Measurements from ENCODE around the gene IL13. TPM values are rescaled to one million over a fixed set of nuclear protein-coding genes. Genes with fewer than 3 reads are reported as not detected.

IL13 gene
- polyA plus RNA-seq, 1 donor from 2014 or later: 0.25 TPM

DNA sequence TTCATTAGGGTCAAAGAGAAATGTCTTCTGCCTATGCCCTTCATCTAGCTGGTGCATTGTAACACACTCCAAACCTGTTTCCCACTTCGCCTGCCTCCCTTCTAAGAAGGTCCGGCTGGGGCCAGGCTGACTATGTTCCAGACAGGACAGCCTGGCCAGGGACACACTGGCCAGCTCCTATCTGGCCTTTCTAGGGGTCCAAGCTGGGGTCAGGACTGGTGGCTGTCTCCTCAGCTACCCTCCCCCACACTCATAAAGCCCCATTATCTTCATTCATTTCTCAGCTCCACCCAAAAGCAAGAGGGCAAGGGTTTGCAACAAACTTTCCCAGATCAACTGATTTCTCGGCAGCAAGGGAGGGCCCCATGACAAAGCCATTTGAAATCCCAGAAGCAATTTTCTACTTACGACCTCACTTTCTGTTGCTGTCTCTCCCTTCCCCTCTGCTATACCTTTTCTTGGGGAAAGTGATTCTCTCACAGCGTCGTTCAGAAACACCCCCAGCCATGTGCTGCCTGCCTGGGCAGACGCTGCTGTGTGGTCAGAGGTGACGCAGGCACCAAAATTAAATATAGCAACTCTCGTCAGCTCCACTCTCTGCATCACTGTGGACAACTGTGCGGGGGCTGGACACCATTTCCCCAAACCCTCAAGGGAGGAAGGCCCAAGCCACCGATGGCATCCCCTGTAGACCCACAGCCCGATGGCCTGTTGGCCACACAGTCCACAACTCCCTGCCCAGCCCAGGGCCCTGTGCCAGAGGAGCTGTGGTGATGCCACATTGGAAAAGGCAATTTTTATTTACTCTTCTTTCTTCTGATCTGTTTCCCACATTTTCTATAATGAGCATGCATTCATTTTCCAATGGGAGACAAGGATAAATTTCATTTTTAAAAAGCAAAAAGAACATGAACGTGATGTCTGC lies 6.1 kb downstream of the IL13 start:
- Histone ChIP-seq H3K36me3 (ENCODE audit: insufficient read depth, low read length) (no peaks in the 10 kb centered on the region), H2AFZ (ENCODE audit: low read depth, low read length) (no peak overlapping the region)

DNA sequence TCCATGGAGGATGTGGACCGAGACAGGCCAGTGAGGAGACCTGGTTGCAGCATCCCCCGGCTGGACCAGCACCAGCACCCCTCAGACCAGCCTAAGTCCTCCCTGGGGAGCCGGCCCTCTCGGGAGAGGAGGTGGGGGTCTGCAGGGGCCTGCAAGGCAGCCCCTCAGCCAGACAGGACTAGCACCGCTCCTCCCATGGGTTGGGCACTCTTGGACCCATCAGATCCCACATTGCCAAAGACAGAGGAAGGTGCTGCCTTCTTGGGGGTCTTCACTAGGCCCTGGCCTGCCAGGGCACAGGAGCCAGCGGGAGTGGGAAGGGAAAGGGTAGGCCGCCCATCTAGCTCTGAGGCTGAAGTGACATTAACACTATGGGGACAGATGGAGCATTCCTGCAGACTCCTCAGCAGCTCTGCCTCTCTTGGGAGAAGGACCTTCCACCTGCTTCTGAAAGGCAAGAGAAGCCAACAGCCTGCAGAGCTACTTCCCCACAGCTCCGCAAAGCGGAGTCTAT lies 6.8 kb downstream of the IL13 start:
- Histone ChIP-seq H3K9ac (ENCODE audit: low read length) (no peak overlapping the region), H4K20me1 (ENCODE audit: insufficient read depth) (no peaks in the 10 kb centered on the region), H3K9me3 (ENCODE audit: low read length) (no peaks in the 10 kb centered on the region), H3F3A (ENCODE audit: insufficient read depth, low read length, poor library complexity, severe bottlenecking) (no peaks in the 10 kb centered on the region), H3K27me3 (ENCODE audit: insufficient read depth, low read depth, low read length) (no peaks in the 10 kb centered on the region), H3K27ac (ENCODE audit: low read length) (no peak overlapping the region), H3K79me2 (replicated peaks; ENCODE audit: insufficient read depth, low read length) (no peaks in the 10 kb centered on the region), H3K4me2 (ENCODE audit: low read length) (no peak overlapping the region), H2AFZ (ENCODE audit: low read depth, low read length) (no peak overlapping the region), H3K36me3 (ENCODE audit: insufficient read depth, low read length) (no peaks in the 10 kb centered on the region), H3K9me2 (ENCODE audit: insufficient read depth, low read length) (no peaks in the 10 kb centered on the region), H3K4me3 (ENCODE audit: low read length) (no peak overlapping the region)
- TF ChIP-seq CTCF (IDR thresholded peaks at IDR 0.05; ENCODE audit: poor library complexity, severe bottlenecking): no peak
- TF ChIP-seq RAD21 (conservative IDR thresholded peaks at IDR 0.05): no peak
- TF ChIP-seq POLR2AphosphoS5 (IDR thresholded peaks at IDR 0.05): no peak
- no peak for TF ChIP-seq MXI1 (conservative IDR thresholded peaks at IDR 0.05; ENCODE audit: poor library complexity, severe bottlenecking)
- no peak for TF ChIP-seq SMC3 (conservative IDR thresholded peaks at IDR 0.05; ENCODE audit: poor library complexity)
- TF ChIP-seq, protein P1, sequence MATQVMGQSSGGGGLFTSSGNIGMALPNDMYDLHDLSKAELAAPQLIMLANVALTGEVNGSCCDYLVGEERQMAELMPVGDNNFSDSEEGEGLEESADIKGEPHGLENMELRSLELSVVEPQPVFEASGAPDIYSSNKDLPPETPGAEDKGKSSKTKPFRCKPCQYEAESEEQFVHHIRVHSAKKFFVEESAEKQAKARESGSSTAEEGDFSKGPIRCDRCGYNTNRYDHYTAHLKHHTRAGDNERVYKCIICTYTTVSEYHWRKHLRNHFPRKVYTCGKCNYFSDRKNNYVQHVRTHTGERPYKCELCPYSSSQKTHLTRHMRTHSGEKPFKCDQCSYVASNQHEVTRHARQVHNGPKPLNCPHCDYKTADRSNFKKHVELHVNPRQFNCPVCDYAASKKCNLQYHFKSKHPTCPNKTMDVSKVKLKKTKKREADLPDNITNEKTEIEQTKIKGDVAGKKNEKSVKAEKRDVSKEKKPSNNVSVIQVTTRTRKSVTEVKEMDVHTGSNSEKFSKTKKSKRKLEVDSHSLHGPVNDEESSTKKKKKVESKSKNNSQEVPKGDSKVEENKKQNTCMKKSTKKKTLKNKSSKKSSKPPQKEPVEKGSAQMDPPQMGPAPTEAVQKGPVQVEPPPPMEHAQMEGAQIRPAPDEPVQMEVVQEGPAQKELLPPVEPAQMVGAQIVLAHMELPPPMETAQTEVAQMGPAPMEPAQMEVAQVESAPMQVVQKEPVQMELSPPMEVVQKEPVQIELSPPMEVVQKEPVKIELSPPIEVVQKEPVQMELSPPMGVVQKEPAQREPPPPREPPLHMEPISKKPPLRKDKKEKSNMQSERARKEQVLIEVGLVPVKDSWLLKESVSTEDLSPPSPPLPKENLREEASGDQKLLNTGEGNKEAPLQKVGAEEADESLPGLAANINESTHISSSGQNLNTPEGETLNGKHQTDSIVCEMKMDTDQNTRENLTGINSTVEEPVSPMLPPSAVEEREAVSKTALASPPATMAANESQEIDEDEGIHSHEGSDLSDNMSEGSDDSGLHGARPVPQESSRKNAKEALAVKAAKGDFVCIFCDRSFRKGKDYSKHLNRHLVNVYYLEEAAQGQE (IDR thresholded peaks at IDR 0.05; ENCODE audit: borderline replicate concordance): no peak
- TF ChIP-seq TAF1 (IDR thresholded peaks at IDR 0.05; ENCODE audit: low read depth): no peak
- no peak for TF ChIP-seq EP300 (conservative IDR thresholded peaks at IDR 0.05; ENCODE audit: poor library complexity, severe bottlenecking)
- no peak for TF ChIP-seq EZH2 (IDR thresholded peaks at IDR 0.05; ENCODE audit: borderline replicate concordance, insufficient read depth, low read length, poor library complexity, severe bottlenecking)

More for the DNA sequence above, 6.1 kb downstream of the IL13 start:
- Histone ChIP-seq H3K27me3 (ENCODE audit: insufficient read depth, low read depth, low read length) (no peaks in the 10 kb centered on the region), H3K9me2 (ENCODE audit: insufficient read depth, low read length) (no peaks in the 10 kb centered on the region), H3K9me3 (ENCODE audit: low read length) (no peaks in the 10 kb centered on the region), H3K4me2 (ENCODE audit: low read length) (no peak overlapping the region), H3K79me2 (replicated peaks; ENCODE audit: insufficient read depth, low read length) (no peaks in the 10 kb centered on the region), H3K27ac (ENCODE audit: low read length) (no peak overlapping the region), H3K4me3 (ENCODE audit: low read length) (no peak overlapping the region), H4K20me1 (ENCODE audit: insufficient read depth) (no peaks in the 10 kb centered on the region), H3F3A (ENCODE audit: insufficient read depth, low read length, poor library complexity, severe bottlenecking) (no peaks in the 10 kb centered on the region), H3K9ac (ENCODE audit: low read length) (no peak overlapping the region)
- TF ChIP-seq EP300 (conservative IDR thresholded peaks at IDR 0.05; ENCODE audit: poor library complexity, severe bottlenecking) (no peak), CTCF (IDR thresholded peaks at IDR 0.05; ENCODE audit: poor library complexity, severe bottlenecking) (no peak)

All from neural cell (in vitro differentiated cells).